Stimulated activated CD4-positive, alpha-beta T cell treated with anti-CD3 and anti-CD28 coated beads, Interleukin-1b, Interleukin-23, amount 100 ng/mL, for 1 hour (primary cell): ENCODE results near the gene CADPS2.
"Not testable (repeated sequence)": the region's sequence is repeated elsewhere in the genome, so short reads cannot be mapped to it uniquely, and the experiment has no call there.

Source experiments
- DNase-seq, 2 donors: peaks; one replicate each; pipeline ENCODE4 v3.0.0-alpha.2; 2020; ENCODE audit warnings: low read depth in 2 of 2

CADPS2 gene

DNA sequence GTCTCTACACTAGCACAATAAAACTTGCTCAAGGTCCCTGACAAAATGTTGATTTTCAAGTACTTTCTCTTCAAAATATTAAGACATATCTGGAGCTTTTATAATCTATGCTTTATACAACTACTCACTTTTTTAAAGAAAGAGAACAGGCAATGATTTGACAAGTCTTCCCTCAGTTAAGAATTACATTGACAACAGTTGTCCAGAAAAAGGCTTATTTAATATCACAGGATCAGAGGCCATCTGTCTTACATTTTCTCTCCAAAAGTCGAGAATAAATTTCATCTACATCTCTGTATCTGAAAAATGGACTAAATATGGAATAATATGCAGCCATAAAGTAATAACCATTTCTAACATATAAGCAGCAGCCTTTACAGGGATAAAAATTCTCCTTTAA lies 175.3 kb downstream of the CADPS2 start:
- DNase-seq, result no peak

DNA sequence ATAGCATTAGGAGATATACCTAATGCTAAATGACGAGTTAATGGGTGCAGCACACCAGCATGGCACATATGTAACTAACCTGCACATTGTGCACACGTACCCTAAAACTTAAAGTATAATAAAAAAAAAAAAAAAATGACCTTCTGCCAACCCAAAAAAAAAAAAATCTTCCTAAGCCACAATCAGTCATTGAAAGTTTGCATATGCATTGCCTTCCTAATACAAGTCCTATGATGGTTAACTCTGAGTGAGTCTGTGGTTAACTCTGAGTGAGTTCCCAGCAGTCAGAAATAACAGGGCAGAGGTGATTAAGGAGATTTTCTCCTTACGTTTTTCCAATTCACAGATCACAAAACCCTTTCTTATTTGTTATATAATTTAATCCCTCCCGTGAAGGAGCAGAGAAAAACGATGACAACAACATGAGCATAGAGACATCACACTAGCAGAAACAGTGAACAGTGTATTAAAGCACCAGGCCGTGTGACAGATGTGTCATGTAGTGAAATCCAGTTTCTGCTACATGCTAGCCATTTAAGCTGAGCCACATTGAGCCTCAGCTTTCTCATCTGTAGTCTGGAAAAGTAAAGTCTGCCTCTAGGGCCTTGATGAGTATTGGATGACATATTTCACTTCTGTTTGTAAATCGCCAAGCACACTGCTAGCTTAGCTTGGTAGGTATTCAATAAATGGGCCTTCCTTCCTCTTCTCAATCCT lies 176.2 kb downstream of the CADPS2 start:
- DNase-seq, result no peak

DNA sequence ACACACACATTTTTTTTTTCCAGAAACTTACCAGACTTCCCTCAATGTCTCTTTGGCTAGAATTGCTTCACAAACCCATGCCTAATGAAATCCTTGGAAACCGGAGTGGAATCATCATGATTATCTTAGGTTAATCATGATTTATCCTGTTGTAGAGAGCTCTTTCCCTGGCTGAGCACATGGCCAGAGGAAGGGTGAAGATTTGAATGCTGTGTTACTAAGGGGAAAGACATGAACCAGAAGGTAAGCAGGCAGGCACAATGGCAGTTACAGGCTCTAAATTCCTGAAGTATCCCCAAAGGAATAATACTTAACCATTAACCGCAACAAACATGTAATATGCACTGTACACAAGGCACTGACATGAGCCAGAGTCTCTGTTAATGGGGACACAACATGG lies 179.4 kb downstream of the CADPS2 start:
- no peak for DNase-seq

DNA sequence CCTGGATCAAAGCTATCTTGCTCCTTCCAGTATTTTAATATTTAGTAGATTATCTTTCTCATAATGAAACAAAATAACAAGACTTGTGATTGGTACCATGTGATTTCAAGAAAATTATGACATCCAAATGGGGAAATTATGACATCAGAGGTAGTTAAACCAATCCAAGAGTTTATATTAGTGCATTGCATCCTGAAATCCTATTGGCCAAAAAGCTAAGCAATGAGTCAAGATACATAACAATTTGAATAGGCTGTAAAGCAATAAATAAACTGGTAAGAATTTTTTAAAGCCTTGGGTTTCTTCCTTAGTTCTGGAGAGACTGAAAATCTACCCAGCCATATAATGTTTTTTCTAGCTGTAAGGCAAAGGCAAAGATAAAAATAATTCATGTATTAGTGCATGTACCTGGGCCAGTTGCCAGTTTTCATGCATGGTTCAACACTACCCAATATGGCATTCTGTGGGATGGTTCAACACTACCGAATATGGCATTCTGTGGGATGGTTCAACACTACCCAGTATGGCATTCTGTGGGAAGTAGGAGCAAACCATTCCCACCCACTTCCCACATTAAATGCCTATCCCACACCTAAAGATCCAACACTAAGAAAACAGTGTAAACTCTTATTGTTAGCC lies 183.3 kb downstream of the CADPS2 start, which contains the start of gene RNF148:
RNF148 (minus strand) TSS at position 51 of the 639 bp plus-strand sequence. CDS start 172 bp downstream, outside the sequence.
- no peak for DNase-seq

DNA sequence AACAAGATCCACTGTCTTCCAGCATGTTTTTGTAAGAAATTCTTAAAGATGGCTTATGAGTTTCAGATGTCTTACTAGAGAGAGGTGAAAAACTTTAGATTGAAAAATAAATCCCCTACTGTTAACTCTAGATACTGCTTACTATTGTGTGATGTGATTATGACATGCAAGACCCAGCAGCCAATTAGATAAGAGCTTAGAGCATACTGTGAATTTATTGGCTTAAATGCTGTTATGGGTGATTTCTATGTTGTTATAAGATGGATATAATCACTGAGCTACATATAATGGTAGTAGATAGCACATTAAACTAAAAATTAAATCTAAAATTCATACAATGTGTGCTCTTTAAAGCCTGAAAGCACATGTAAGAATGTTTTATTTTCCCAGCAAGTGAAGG lies 187.2 kb downstream of the CADPS2 start, which contains the start of gene RNF133:
RNF133 (minus strand) TSS at position 101 of the 400 bp plus-strand sequence. CDS start 199 bp downstream, outside the sequence.
- no peak for DNase-seq

DNA sequence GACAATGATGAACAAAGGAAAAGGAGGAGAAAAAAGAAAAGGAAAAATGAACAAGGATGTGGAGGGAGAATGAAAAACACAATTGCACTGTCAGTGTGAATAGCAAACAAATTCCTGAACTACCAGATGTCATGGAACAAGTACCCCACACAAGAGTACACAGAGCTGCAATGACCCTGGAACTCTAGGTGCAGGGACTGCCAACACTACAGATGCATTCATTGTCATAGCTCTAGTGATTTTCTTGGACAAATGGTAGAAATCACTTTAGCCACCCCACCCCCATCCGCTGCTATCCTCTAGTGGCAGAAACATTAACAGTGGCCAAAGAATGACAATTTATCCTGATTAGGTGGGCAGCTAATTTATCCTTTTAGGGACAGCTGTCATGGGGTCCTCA lies 190.4 kb downstream of the CADPS2 start:
- DNase-seq, result no peak

DNA sequence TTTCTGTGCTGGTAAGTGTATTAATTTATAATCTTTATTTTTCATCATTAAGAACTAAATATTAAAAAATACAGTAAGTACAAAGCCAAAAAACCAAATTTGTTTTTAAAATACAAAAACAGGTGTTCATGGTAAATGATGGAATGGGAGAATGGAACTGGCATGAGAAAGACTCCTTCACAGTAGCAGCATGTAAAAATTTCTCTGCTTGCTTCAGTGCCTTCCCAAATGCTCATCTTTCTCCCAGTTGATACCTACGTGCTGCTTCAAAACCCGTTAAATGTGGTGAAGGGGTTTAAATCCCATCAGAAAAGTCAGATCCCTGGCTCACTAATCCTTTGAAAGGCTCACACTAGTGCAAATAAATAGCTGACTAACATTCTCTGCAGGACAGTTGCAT lies 191.6 kb downstream of the CADPS2 start:
- no peak for DNase-seq

DNA sequence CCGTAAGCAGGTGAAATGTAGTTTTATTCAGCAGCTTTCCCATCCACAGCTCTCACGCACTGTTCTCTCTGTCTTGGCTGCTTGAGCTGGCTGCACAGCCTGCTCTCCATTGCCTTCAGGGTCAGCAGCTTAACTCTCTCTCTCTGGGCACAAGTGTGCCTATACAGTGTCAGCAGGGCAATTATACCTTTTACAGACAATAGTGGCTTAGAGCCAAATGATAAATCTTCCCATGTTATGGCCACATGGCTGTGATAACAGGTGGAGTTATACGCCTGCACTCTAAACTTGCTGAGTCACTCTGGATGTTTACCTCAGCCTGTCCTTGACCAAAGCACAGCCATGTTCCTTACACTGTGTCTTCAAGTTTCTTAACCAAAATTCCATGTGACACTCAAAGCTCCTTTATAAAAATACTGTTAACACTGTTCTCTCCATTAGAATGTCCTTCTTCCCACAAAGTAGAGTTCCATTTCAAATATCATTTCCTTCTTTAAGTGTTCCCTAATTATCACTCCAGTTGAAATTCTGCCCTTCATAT lies 193.4 kb downstream of the CADPS2 start:
- DNase-seq, result no peak

DNA sequence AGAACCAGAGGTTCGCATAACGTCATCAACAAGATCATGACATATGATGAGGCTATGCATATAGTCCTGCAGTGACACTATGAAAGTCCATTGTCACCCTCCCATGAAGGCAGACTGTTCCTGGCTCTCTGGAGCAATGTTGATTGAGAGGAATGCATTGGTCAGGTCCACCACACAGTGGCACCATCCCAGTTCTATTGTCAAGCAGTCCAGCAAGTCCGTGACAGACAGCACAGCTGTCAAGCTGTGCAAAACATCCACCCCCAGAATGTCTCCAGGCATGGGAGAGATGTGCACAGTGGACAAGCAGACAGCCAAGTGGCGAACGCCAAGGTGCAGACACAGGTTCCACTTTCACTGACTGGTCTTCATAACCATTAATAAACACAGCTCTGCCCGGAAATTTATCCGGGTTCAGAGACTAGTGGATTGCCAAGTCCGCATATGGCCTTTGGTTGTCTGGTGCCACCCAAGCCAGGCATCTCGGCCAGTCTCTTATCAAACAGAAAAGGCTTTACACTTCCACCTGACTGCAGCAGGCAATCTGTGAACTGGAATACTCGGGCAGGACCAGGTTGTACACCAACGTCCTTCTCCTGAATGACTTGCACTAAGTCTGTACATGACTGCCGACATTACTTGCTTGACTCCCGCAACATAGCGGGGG lies 194.6 kb downstream of the CADPS2 start:
- no peak for DNase-seq

DNA sequence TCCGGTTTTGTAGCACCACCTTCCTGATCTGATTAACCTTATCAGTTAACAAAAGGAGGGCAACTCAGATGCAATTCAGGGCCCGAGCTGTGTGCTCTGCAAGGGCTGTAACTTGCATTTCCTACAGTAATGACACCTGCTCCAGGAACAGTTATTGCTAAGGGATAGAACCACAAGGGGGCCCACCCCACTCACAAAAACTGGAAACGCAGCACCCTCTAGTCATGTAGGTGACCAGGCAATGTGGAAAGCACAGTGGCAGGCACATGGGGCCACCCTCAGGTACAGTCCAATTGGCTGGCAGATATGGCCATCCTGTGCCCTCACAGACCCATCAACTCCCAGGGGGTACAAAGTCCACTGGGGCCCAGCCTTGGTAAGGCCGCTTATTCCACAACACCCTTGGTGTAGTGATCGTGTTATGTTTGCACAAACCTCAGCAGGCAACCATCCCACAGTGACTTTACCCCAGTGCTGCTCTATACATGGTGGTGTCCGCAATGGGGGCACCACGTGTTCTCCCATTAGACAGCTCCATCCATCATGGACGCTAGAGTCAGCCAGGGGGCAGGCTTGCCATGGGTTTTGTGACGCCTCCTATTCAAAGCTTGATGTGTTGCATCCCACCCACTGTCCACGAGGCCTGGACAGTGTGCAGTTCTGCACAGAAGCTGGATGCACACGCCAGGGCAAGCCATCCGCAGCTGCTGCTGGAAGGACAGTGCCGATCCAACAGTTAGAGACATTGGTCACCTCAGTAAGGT lies 196.7 kb downstream of the CADPS2 start:
- no peak for DNase-seq

DNA sequence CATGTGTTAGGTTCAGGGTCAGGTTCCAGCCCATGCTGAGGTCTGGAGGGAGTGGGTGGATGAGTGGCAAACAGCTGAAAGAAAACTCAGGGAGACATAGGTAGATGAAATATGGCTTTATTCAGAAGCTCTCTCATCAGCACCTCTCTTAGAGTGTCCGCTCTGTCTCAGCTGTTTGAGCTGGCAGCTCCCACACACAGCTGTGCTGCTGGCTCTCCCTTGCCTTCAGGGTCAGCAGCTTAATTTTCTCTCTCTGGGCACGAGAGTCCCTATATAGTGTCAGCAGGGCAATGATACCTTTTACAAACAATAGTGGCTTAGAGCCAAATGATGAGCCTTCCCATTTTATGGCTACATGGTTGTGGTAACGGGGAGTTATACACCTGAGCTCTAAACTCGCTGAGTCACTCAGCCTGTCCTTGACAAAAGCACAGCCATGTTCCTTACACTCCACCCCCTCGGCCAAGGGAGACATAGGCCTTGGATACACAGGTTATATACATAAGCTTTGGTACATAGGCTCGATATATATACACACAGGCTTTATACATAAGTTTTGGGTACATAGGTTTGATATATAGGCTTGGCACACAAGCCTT lies 197.8 kb downstream of the CADPS2 start:
- DNase-seq, result no peak

DNA sequence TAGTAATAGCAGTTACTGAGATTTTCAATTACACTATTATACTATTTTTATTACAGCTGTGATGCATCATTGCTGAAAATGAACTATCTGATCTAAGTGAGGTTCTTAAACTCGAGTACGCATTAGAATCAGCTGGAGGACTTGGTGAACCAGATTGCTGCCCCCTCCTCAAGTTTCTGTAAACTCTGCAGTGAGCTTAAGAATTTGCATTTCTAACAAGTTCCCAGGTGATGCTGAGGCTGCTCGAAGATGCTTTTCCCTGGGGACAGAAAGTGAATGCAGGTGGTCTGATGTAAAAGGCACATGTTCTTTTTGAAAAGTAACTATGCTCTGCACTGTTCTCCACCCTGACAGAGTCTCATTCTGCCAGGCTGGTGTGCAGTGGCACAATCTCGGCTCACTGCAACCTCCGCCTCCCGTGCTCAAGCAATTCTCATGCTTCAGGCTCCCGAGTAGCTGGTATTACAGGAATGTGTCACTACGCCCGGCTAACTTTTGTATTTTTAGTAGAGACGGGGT lies 199.8 kb downstream of the CADPS2 start:
- DNase-seq, result no peak

DNA sequence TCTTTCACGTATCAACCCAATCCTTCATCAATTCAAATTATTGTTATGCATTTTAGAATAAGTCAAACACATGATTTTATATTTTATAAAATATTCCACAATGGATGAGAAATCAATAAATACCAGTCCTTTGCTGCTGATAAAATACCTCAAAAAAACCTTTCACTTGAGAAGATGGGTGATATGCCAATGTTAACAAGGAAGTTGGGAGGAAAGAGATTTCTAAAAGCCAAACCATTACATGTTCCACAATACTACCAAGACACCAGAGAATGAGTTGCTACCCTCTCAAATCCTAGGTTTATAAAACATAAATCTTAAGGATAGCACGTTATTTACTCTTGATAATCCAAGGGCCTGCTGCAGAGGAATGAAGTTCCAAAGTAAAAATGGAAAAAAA lies 201.8 kb downstream of the CADPS2 start:
- DNase-seq, result no peak

DNA sequence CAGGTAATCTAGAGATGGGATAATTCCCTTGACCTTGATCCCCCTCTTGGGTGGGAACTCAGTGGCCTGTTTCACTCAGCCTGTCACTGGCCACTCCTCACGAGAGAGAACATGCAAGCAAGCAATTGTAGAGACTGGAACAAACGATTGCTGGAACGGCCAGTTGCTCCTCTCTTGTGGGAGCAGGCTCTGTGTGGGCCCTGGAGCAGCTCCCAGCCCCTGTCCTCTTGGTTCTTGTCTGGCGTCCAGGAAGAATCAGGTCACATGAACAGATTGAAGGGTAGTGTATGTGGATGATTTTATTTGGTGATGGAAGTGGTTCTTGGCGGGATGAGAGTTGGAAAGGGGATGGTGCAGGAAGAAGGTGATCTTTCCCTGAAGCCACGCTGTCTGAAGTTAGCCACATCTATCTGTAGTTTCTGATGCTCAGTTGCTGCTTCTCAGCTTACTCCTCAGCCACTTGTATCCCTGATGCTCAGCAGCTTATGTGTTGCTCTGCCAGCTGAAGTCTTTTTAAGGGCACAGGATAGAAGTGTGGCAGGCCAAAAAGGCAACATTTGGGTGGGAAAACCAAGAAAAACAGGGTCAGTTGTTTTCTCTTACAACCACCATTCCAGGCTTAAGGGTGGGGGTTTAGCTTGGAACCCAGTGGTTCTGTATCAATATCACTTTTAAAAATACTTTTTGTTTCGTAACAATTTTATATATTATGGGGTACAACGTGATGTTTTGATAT lies 203.3 kb downstream of the CADPS2 start:
- no peak for DNase-seq

DNA sequence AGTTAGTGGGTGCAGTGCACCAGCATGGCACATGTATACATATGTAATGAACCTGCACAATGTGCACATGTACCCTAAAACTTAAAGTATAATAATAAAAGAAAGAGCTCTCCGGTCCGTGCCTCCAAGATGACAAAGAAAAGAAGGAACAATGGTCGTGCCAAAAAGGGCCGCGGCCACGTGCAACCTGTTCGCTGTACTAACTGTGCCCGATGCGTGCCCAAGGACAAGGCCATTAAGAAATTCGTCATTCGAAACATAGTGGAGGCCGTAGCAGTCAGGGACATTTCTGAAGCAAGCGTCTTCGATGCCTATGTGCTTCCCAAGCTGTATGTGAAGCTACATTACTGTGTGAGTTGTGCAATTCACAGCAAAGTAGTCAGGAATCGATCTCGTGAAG lies 205.1 kb downstream of the CADPS2 start:
- DNase-seq, result not testable (repeated sequence)

DNA sequence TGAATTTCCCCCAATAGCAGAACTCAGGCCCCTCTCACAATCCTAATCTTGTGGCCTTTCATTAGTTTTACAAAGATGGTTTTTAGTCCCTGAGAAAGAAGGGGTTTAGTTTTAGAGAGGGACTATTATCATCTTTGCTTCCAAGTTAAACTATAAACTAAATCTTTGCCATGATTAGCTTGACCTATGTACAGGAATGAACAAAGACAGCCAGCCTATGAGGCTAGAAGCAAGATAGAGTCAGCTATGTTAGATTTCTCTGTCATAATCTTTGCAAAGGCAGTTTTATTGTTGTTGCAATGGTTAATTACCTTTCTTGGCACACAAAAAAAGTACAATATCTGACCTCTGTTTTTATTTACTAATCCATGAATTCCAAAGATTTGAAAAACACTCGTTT lies 206.4 kb downstream of the CADPS2 start:
- DNase-seq, result no peak

DNA sequence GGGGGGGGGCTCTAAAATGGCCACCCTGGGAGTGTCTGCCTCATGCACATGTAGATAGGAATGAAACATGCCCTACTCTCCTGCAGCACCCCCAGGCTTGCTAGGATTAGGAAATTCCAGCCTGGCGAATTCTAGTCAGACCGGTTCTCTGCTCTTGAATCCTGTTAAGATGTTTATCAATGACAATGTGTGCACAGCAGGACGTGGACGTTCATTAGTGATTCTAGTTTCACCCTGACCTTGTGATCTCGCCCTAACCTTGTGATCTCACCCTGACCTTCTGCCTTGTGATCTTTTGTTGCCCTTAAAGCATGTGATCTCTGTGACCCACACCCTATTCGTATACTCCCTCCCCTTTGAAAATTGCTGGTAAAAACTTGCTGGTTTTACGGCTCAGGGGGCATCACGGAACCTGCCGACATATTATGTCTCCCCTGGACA lies 207.0 kb downstream of the CADPS2 start:
- not testable (repeated sequence) for DNase-seq

DNA sequence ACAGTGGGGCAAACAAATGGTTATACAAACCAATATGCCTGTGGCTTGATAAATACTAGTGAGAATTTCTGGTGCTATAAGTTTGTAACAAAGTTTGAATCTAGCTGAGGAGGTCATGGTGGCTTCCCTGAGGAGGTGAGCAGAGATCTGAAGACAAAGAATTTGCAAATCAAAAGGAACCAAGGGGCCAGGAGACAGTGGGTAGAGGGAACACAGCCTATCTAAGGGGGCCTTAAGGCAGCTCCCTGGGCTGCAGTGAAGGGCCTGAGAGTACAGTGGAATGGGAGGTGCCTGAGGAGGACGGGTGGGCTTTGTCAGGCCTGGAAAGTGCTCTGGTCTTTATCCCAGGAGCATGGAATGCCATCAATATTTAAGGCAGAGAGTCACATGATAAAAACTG lies 209.1 kb downstream of the CADPS2 start:
- DNase-seq, result no peak

DNA sequence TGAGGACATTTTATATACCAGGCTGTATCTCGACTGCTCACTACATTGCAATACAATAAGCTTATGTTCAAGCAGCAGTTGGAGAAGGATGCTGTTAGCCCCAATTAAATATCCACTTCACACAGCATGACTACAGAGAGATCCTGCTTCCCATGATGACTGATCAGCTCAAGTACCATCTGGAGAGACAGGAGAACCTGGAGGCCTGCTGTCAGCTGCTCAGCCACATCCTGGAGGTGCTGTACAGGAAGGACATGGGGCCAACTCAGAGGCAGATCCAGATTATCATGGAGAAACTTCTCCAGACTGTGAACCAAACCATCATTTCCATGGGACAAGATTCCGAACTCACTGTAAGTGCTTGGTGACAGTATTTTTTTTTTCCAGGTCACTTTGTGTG lies 209.8 kb downstream of the CADPS2 start:
- no peak for DNase-seq

DNA sequence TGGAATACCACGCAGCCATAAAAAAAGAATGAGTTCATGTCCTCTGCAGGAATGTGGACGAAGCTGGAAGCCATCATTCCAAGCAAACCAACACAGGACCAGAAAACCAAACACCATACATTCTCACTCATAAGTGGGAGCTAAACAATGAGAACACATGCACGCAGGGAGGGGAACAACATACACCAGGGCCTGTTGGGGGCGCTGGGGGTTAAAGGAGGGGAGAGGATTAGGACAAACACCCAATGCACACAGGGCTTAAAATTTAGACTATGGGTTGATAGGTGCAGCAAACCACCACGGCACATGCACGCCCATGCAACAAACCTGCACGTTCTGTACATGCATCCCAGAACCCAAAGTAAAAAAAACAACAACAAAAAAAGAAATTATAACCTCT lies 210.6 kb downstream of the CADPS2 start:
- DNase-seq, result no peak
